Spleen (tissue), 11 donors: Measurements from ENCODE around the gene NETO1. TPM values are rescaled to one million over a fixed set of nuclear protein-coding genes. Genes with fewer than 3 reads are reported as not detected.

Source experiments
- DNase-seq: peaks from one replicate; pipeline ENCODE4 v3.0.0-alpha.2; 2020
- H3K27ac ChIP-seq, 8 donors: fragments of 200-600 bp; sonication (generic) in 7 of 8; 1 replicate in 4 of 8; 2 replicates in 4 of 8; pipeline versions ENCODE4 v1.5.0 to v1.8.0; 2016 to 2021; ENCODE audit warnings: inconsistent platforms in 4 of 8, mild to moderate bottlenecking in 4 of 8, moderate library complexity in 1 of 8
- H3K27me3 ChIP-seq, 7 donors: fragments of 200-600 bp; sonication (generic) in 6 of 7; replicated peaks in 1 of 7; 1 replicate in 4 of 7; 2 replicates in 3 of 7; pipeline versions ENCODE4 v1.5.0 to v1.8.0; 2016 to 2021; ENCODE audit warnings: inconsistent platforms in 3 of 7, mild to moderate bottlenecking in 1 of 7
- H3K36me3 ChIP-seq, 6 donors: fragments of 200-600 bp; sonication (generic) in 5 of 6; 1 replicate in 4 of 6; 2 replicates in 2 of 6; pipeline versions ENCODE4 v1.5.0 to v1.8.0; 2016 to 2021; ENCODE audit warnings: inconsistent platforms in 2 of 6
- H3K4me1 ChIP-seq, 6 donors: fragments of 200-600 bp; sonication (generic) in 5 of 6; 1 replicate in 3 of 6; 2 replicates in 3 of 6; pipeline versions ENCODE4 v1.5.0 to v1.8.0; 2016 to 2021; ENCODE audit warnings: inconsistent platforms in 3 of 6
- H3K4me3 ChIP-seq, 8 donors: fragments of 200-600 bp; sonication (generic) in 7 of 8; 1 replicate in 4 of 8; 2 replicates in 4 of 8; pipeline versions ENCODE4 v1.5.0 to v1.8.0; 2016 to 2021; ENCODE audit warnings: inconsistent platforms in 4 of 8, mild to moderate bottlenecking in 4 of 8, moderate library complexity in 2 of 8
- H3K9me3 ChIP-seq, 8 donors: fragments of 200-600 bp; sonication (generic) in 7 of 8; 1 replicate in 4 of 8; 2 replicates in 4 of 8; pipeline versions ENCODE4 v1.5.0 to v1.8.0; 2016 to 2021; ENCODE audit warnings: inconsistent platforms in 4 of 8
- POLR2A ChIP-seq, 3 donors: fragments of 450-650 bp; IDR thresholded peaks; one replicate each; pipeline ENCODE4 v1.5.1; 2017; ENCODE audit warnings: antibody characterized with exemption in 3 of 3, mild to moderate bottlenecking in 1 of 3
- POLR2AphosphoS5 ChIP-seq, 3 donors: sonication (generic); formaldehyde crosslinking; IDR thresholded peaks; one replicate each; pipeline ENCODE4 v1.5.1; 2017; ENCODE audit warnings: antibody characterized with exemption in 3 of 3
- WGBS, 5 donors: extraction: QIAGEN DNeasy Blood & Tissue Kit in 3 of 5; methylation state at CpG; one replicate each; pipeline versions ENCODE4 v1.1.5 to v1.1.7; 2013 to 2018; 5-methylcytosine and 5-hydroxymethylcytosine counted together
- intact Hi-C: fragments of 100-400 bp; cut with DNase I; formaldehyde crosslinking; loops from one replicate; pipeline ENCODE4 v1.15.0; 2023; ENCODE audit warnings: low total_unique reads
- polyA plus RNA-seq, 3 donors: library from polyadenylated mRNA; stranded (reverse); fragments of 200-250 nt; gene quantifications; one replicate each; pipeline ENCODE4 v1.2.1, GENCODE V29; 2013
- total RNA-seq, 7 donors: library from RNA; depleted of rRNA in 3 of 7; stranded (reverse); fragments of >200 nt in 3 of 7; fragmentation: NEBNext Ultra II Directional in 4 of 7; extraction: Animal tissue kit (Norgen Biotek cat#: 25700) in 4 of 7; gene quantifications; one replicate each; pipeline versions ENCODE4 v1.1.0 to v1.2.1, GENCODE V29; 2016 to 2021
- TF ChIP-seq, protein P1 (sequence below), 11 experiments: fragments of 200-600 bp in 7 of 11; fragments of 450-650 bp in 4 of 11; sonication (generic) in 4 of 11; IDR thresholded peaks in 8 of 11; conservative IDR thresholded peaks in 3 of 11; 1 replicate in 7 of 11; 2 replicates in 4 of 11; pipeline versions ENCODE4 v1.4.0 to v1.8.0; 2016 to 2021; ENCODE audit warnings: antibody characterized with exemption in 11 of 11, inconsistent platforms in 4 of 11, mild to moderate bottlenecking in 1 of 11
- donor health status: healthy with polysubstance abuse.
- donor health status: DM: no; HTN: no; CAD: no; lungs with moderate emphysema.
- donor health status: DM: no; HTN: no; CAD: no.
- donor health status: Bipolar disorder and iron deficiency.
- donor health status: healthy.
- donor health status: DM: no; HTN: no; CAD: no.
- donor health status: DM: yes; HTN: yes; CAD: no.

Gene NETO1
- total and polyA plus RNA-seq, 10 donors = 6.2 to 17.1 (median 11.8) TPM

DNA sequence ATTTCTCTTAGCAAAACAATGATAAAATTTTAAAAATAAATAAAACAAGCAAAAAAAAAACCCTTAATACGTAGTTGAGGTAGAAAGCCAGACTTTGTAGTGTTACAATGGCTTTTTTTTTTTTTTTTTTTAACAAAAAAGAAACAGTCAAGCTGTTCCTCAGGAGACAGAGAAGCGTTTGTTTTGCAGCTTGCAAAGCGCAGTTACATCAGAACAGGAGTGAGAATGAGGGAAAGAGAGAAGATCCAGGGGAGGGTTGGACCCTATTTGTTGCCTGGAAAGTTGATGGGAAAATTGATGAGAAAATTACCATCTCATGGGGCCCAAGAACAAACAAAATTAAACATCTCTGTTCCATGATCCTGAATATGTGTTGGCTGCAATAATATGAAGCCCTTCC is 146.5 kb downstream of the NETO1 start:
- 64 to 76% (median 71%) methylated on average over 3 of the region's 3 CpGs for WGBS, 5 donors
- H3K4me3 ChIP-seq = no peak overlapping the region
- TF ChIP-seq POLR2AphosphoS5 (IDR thresholded peaks at IDR 0.05) = no peak
- no peak for TF ChIP-seq POLR2A (IDR thresholded peaks at IDR 0.05)
- TF ChIP-seq, protein P1, sequence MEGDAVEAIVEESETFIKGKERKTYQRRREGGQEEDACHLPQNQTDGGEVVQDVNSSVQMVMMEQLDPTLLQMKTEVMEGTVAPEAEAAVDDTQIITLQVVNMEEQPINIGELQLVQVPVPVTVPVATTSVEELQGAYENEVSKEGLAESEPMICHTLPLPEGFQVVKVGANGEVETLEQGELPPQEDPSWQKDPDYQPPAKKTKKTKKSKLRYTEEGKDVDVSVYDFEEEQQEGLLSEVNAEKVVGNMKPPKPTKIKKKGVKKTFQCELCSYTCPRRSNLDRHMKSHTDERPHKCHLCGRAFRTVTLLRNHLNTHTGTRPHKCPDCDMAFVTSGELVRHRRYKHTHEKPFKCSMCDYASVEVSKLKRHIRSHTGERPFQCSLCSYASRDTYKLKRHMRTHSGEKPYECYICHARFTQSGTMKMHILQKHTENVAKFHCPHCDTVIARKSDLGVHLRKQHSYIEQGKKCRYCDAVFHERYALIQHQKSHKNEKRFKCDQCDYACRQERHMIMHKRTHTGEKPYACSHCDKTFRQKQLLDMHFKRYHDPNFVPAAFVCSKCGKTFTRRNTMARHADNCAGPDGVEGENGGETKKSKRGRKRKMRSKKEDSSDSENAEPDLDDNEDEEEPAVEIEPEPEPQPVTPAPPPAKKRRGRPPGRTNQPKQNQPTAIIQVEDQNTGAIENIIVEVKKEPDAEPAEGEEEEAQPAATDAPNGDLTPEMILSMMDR (IDR thresholded peaks at IDR 0.05 in 8 of 11, conservative IDR thresholded peaks at IDR 0.05 in 3 of 11) = no peak
- no peaks in the 10 kb centered on the region for H3K27me3 ChIP-seq
- peaks cover 0 to 8% (median 0%) of the 10 kb centered on the region in 8 donors for H3K9me3 ChIP-seq
- DNase-seq = no peak
- no peaks in the 10 kb centered on the region for H3K36me3 ChIP-seq
- H3K4me1 ChIP-seq = no peaks in the 10 kb centered on the region
- no peak overlapping the region for H3K27ac ChIP-seq
- intact Hi-C loops = no loop called here

DNA sequence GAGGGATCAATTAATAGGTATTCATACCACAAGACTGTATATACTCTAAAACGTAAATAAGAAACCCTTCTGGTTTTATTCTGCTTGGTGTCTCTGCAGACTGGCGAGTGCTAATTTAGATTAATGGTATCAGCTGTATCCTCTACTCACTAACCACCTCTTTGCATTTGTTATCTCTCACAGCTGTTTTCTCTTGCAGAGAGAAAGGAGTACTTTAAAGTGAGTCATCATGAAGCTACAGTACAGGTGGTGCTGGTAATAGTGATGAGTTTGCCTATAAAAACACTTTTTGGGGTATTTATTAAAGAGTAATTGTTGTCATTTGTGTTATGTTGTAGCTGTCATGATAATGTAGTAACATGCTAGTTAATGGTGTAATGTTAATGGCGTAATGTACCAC is 147.7 kb downstream of the NETO1 start:
- H3K27ac ChIP-seq = no peak overlapping the region
- no peak for DNase-seq
- intact Hi-C loops = no loop called here
- no peaks in the 10 kb centered on the region for H3K9me3 ChIP-seq
- TF ChIP-seq POLR2A (IDR thresholded peaks at IDR 0.05) = no peak
- 55 to 74% (median 64%) methylated on average over 3 of the region's 3 CpGs for WGBS, 5 donors
- no peaks in the 10 kb centered on the region for H3K4me1 ChIP-seq
- no peaks in the 10 kb centered on the region for H3K36me3 ChIP-seq
- H3K4me3 ChIP-seq = no peak overlapping the region
- H3K27me3 ChIP-seq = no peaks in the 10 kb centered on the region

DNA sequence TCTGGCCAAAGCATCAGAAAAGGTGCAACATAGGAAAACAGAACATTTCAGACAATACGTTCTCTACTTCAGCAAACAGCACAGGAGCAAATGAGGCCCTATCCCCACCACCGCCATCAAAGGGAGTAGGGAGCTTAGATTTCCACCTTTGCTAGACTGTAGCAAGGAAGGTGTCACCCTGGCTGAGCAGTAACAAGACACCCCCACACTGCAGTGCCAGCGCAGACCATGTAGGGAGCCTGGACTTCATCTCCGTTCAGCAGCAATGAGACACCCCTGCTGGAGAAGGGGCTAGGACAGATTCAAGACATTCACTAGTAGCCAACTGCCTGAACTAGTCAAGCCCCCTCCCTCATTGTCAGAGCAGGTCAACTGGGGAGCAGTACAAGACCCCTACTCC is 163.6 kb downstream of the NETO1 start:
- Histone ChIP-seq H3K36me3 (no peaks in the 10 kb centered on the region), H3K27me3 (no peaks in the 10 kb centered on the region), H3K27ac (no peak overlapping the region), H3K4me1 (no peaks in the 10 kb centered on the region), H3K4me3 (no peak overlapping the region), H3K9me3 (no peaks in the 10 kb centered on the region)
- intact Hi-C loops = no loop called here
- TF ChIP-seq, protein P1 (IDR thresholded peaks at IDR 0.05 in 8 of 11, conservative IDR thresholded peaks at IDR 0.05 in 3 of 11) = no peak
- TF ChIP-seq POLR2A (IDR thresholded peaks at IDR 0.05) = no peak
- no peak for TF ChIP-seq POLR2AphosphoS5 (IDR thresholded peaks at IDR 0.05)
- WGBS, 5 donors = 74 to 88% (median 86%) methylated on average over 4 of the region's 4 CpGs
- no peak for DNase-seq

DNA sequence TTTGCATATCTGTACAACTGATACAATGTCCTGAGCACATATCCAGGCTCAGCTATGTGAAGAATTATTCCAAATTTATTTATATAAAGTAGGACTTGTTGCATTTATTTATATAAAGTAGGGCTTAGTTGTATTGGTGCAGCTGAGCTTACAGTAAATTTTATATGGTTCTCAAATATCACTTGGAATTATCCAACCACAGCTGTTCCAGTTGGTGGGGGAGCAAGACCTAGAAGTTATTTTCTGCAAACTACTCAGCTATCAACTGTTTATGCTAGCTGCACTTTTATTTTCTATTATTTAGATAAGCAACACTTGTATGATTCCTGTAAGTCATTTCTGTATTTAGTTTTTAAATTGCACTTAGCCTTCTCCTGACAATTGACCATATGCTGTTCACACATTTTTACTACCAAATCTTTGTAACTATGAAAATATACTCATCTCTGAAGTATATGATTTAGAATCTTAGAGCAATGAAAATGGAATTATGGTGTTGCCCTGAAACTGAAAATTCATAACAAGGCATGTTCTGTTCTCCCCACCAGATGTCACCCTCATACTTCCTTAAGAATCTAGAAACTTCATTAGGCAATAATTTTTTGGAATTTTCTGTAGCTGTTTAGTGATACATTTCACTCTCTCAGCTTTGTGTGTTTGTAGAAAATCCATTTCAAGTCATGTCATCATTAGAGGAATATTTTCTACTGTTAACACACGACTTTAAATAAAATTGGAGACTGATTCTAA is 166.7 kb downstream of the NETO1 start:
- Histone ChIP-seq H3K27ac (no peak overlapping the region), H3K9me3 (no peaks in the 10 kb centered on the region), H3K27me3 (no peaks in the 10 kb centered on the region), H3K36me3 (no peaks in the 10 kb centered on the region), H3K4me1 (no peaks in the 10 kb centered on the region), H3K4me3 (no peak overlapping the region)
- intact Hi-C loops = no loop called here
- DNase-seq = no peak
- WGBS, 5 donors = 6 to 16% (median 9%) methylated on average over 1 of the region's 1 CpG
- TF ChIP-seq POLR2A (IDR thresholded peaks at IDR 0.05) = no peak
- TF ChIP-seq, protein P1 (IDR thresholded peaks at IDR 0.05 in 8 of 11, conservative IDR thresholded peaks at IDR 0.05 in 3 of 11) = peak in 1 of 11 experiments; percentile 9
- TF ChIP-seq POLR2AphosphoS5 (IDR thresholded peaks at IDR 0.05) = no peak
